ENCODE data around the gene TOP3B. TPM values are rescaled to one million over a fixed set of nuclear protein-coding genes. Genes with fewer than 3 reads are reported as not detected.

The TOP3B gene
- total and polyA plus RNA-seq, 9 of the 15 experiments (the other 6 are each of a cell fraction or from before 2014, with no cell fraction given): 3.0 to 188 (median 112) TPM

GRCh38 chr22:21933910-21934309, 48.7 kb downstream of the TOP3B start:
- BruUV-seq (replicated peaks): no TSS peak
- intact Hi-C loops (cut with micrococcal nuclease) (no loop called here), in situ Hi-C loops (cut with MboI) (loop anchor here (25.0 kb wide), 3 partner anchors 397 to 797 kb away; partner anchors contain the start of gene HIC2)
- ATAC-seq: no peak
- POLR2A ChIA-PET: interaction anchor here (0.7 to 49.7 kb wide), 4 partner anchors 0 to 215 kb away, joined by 3 to 1041 read pairs (median 522); partner anchors contain the start of gene PPM1F
- Histone ChIP-seq H3K4me2 (ENCODE audit: insufficient read depth, low read length) (no peak overlapping the region), H3K4me3 (no peak overlapping the region), H2AFZ (ENCODE audit: low read depth, low read length) (no peak overlapping the region), H3K27me3 (ENCODE audit: control insufficient read depth in 2 of 2, insufficient read depth in 2 of 2, low read length in 2 of 2) (no peaks in the 10 kb centered on the region), H3K9ac (ENCODE audit: insufficient read depth in 1 of 2, low read depth in 2 of 2, low read length in 2 of 2) (peak overlapping the region in 1 of 2 experiments; percentile 7; a peak in 1 of 4 replicates), H3K79me2 (ENCODE audit: control insufficient read depth, insufficient read depth, low read length) (peaks cover 4% of the 10 kb centered on the region; the same call in 1 of the 3 replicates), H3K9me1 (ENCODE audit: control insufficient read depth, insufficient read depth, low read length) (peaks cover 16% of the 10 kb centered on the region), H3K9me3 (replicated peaks; ENCODE audit: control insufficient read depth, insufficient read depth, low read depth, low read length) (no peaks in the 10 kb centered on the region), H4K20me1 (replicated peaks; ENCODE audit: control insufficient read depth, insufficient read depth, low read length) (peaks cover 11% of the 10 kb centered on the region; the same call in 1 of the 2 replicates), H3K36me3 (ENCODE audit: control insufficient read depth, insufficient read depth, low read length) (peaks cover 84% of the 10 kb centered on the region), H3K27ac (ENCODE audit: extremely low read depth, low read depth, low read length) (no peak overlapping the region), H3K4me1 (replicated peaks in 1 of 2; ENCODE audit: control insufficient read depth in 2 of 2, insufficient read depth in 2 of 2, low read length in 2 of 2) (peaks cover 10 to 43% of the 10 kb centered on the region in 2 experiments)
- DNase-seq (ENCODE audit: extremely low read depth in 1 of 4, low spot score in 3 of 4): no peak
- TF ChIP-seq, protein P1, sequence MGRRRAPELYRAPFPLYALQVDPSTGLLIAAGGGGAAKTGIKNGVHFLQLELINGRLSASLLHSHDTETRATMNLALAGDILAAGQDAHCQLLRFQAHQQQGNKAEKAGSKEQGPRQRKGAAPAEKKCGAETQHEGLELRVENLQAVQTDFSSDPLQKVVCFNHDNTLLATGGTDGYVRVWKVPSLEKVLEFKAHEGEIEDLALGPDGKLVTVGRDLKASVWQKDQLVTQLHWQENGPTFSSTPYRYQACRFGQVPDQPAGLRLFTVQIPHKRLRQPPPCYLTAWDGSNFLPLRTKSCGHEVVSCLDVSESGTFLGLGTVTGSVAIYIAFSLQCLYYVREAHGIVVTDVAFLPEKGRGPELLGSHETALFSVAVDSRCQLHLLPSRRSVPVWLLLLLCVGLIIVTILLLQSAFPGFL (CRISPR knock-in tag; IDR thresholded peaks at IDR 0.05): no peak
- TF ChIP-seq ZNF561 (CRISPR knock-in tag; conservative IDR thresholded peaks at IDR 0.05) (no peak), HDAC6 (IDR thresholded peaks at IDR 0.05; ENCODE audit: low read depth, low read length) (no peak), POLR2G (IDR thresholded peaks at IDR 0.05; ENCODE audit: low read depth, low read length) (no peak), RUNX1 (IDR thresholded peaks at IDR 0.05; ENCODE audit: low read depth) (no peak), ARHGAP35 (IDR thresholded peaks at IDR 0.05; ENCODE audit: partially characterized antibody) (no peak), KDM2B (CRISPR knock-in tag; IDR thresholded peaks at IDR 0.05) (peak; percentile 46; the same call in 1 of the 2 replicates), RBM15 (IDR thresholded peaks at IDR 0.05; ENCODE audit: insufficient read depth, low read length) (no peak), HDAC3 (IDR thresholded peaks at IDR 0.05; ENCODE audit: borderline replicate concordance, partially characterized antibody) (no peak), PYGO2 (tag; IDR thresholded peaks at IDR 0.05) (no peak), CBX3 (IDR thresholded peaks at IDR 0.05; ENCODE audit: borderline replicate concordance in 1 of 2, low read length in 2 of 2) (no peak), TCF3 (CRISPR knock-in tag; IDR thresholded peaks at IDR 0.05) (no peak), CTCF (IDR thresholded peaks at IDR 0.05 in 2 of 3, conservative IDR thresholded peaks at IDR 0.05 in 1 of 3; ENCODE audit: insufficient read depth in 2 of 3, low read depth in 1 of 3, low read length in 3 of 3) (0 out of 6 replicates have a peak, but pooled peaks of 1 of the 3 experiments have one; percentile 7)
- TF ChIP-seq, protein P2, sequence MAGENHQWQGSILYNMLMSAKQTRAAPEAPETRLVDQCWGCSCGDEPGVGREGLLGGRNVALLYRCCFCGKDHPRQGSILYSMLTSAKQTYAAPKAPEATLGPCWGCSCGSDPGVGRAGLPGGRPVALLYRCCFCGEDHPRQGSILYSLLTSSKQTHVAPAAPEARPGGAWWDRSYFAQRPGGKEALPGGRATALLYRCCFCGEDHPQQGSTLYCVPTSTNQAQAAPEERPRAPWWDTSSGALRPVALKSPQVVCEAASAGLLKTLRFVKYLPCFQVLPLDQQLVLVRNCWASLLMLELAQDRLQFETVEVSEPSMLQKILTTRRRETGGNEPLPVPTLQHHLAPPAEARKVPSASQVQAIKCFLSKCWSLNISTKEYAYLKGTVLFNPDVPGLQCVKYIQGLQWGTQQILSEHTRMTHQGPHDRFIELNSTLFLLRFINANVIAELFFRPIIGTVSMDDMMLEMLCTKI (IDR thresholded peaks at IDR 0.05; ENCODE audit: partially characterized antibody): no peak
- 95% methylated on average over 19 of the region's 19 CpGs for WGBS (ENCODE audit: insufficient coverage, low coverage, missing lambda C conversion rate)
- no peak for FAIRE-seq
- CTCF ChIA-PET (ENCODE audit: low intra/inter-chr PET ratio): interaction anchor here (1.2 kb wide), 1 partner anchor 18 kb away, joined by 4 read pairs; no protein-coding TSS in a partner anchor
